Measurements from ENCODE around the gene REPIN1. TPM values are rescaled to one million over a fixed set of nuclear protein-coding genes. Genes with fewer than 3 reads are reported as not detected.

REPIN1 gene
- total RNA-seq, 1 experiment from 2014 or later, result 106 TPM

GRCh38 chr7:150361807-150362621 is 6.6 kb upstream of the REPIN1 start:
- H2AFZ ChIP-seq (ENCODE audit: low read length), result no peak overlapping the region
- no peak overlapping the region for H2AK5ac ChIP-seq (ENCODE audit: insufficient read length, low read length)
- no peak overlapping the region for H4K8ac ChIP-seq (replicated peaks; ENCODE audit: insufficient read length, low read depth, low read length)
- no peak for DNase-seq
- Mint-ChIP-seq H3K36me3 (ENCODE audit: insufficient read depth in 1 of 3, low read depth in 3 of 3) (peaks cover 0 to 4% (median 0%) of the 10 kb centered on the region in 3 experiments; a peak in 1 of 7 replicates), H3K27ac (peak overlapping the region; percentile 14 to 77 (median 20); a peak in 5 of 7 replicates), H3K9me3 (peaks cover 4 to 7% of the 10 kb centered on the region in 2 experiments; a peak in 3 of 5 replicates), H3K4me1 (peaks cover 42 to 50% of the 10 kb centered on the region in 2 experiments), H3K4me3 (peak overlapping the region in 1 of 2 experiments; percentile 20; a peak in 1 of 5 replicates), H3K27me3 (ENCODE audit: low read depth) (peaks cover 1% of the 10 kb centered on the region)
- H3K14ac ChIP-seq (ENCODE audit: insufficient read depth, low read length), result peak overlapping the region; percentile 30; the same call in 1 of the 2 replicates
- no peak overlapping the region for H3K18ac ChIP-seq (ENCODE audit: insufficient read length, low read depth, low read length)
- H4K5ac ChIP-seq (ENCODE audit: insufficient read length, low read depth, low read length), result no peak overlapping the region
- H3T11ph ChIP-seq (ENCODE audit: low read length), result no peak overlapping the region
- no peak overlapping the region for H3K4me2 ChIP-seq (ENCODE audit: insufficient read depth, insufficient read length, low read length)
- no peak for TF ChIP-seq CTCF (conservative IDR thresholded peaks at IDR 0.05)
- no peaks in the 10 kb centered on the region for H3K79me2 ChIP-seq (ENCODE audit: insufficient read depth, low read length)
- H3K79me1 ChIP-seq (ENCODE audit: insufficient read depth, low read depth, low read length, poor library complexity, severe bottlenecking), result no peaks in the 10 kb centered on the region
- H3K9me3 ChIP-seq (ENCODE audit: control insufficient read depth, low read depth, low read length), result no peaks in the 10 kb centered on the region
- H2BK15ac ChIP-seq (ENCODE audit: low read depth, low read length), result no peak overlapping the region
- H3K23ac ChIP-seq (ENCODE audit: insufficient read length, low read depth, low read length), result no peak overlapping the region
- H2BK20ac ChIP-seq (ENCODE audit: low read depth, low read length, poor library complexity, severe bottlenecking), result no peak overlapping the region
- no peak overlapping the region for H2BK5ac ChIP-seq (ENCODE audit: insufficient read length, low read length)
- no peak overlapping the region for H3K4ac ChIP-seq (ENCODE audit: low read depth, low read length)
- no peaks in the 10 kb centered on the region for H3K27me3 ChIP-seq (ENCODE audit: insufficient read depth, low read length)
- H3K9ac ChIP-seq (ENCODE audit: extremely low read depth, insufficient read length, low read length), result no peak overlapping the region
- WGBS (ENCODE audit: extremely low coverage, insufficient read length, low lambda C conversion rate), result no CpG with 5 or more reads among the region's 18 CpGs
- no peak overlapping the region for H4K91ac ChIP-seq (ENCODE audit: insufficient read length, low read depth, low read length)
- no peaks in the 10 kb centered on the region for H3K23me2 ChIP-seq (ENCODE audit: insufficient read length, low read depth, low read length, poor library complexity, severe bottlenecking)
- H3K4me1 ChIP-seq (ENCODE audit: insufficient read depth, low read length), result 0 out of 2 replicates have a peak, but pooled peaks cover 3% of the 10 kb centered on the region
- no peak overlapping the region for H2BK12ac ChIP-seq (ENCODE audit: insufficient read length, low read depth, low read length)
- no peak overlapping the region for H3K56ac ChIP-seq (ENCODE audit: insufficient read length, low read depth, low read length)
- H3K27ac ChIP-seq (ENCODE audit: insufficient read length, low read depth, low read length), result no peak overlapping the region
- no peak overlapping the region for H2BK120ac ChIP-seq (ENCODE audit: low read depth, low read length, poor library complexity, severe bottlenecking)
- H4K20me1 ChIP-seq (ENCODE audit: control insufficient read depth, insufficient read depth, insufficient read length), result no peaks in the 10 kb centered on the region

All from H9 (cell line).